Measurements from ENCODE around the gene TMEM121. TPM values are rescaled to one million over a fixed set of nuclear protein-coding genes. Genes with fewer than 3 reads are reported as not detected.

Gene TMEM121
- total and polyA plus RNA-seq, 10 of the 15 experiments (the other 5 are each of a cell fraction or from before 2014, with no cell fraction given) = 0.04 to 4.9 (median 1.2) TPM; not detected in 2

DNA sequence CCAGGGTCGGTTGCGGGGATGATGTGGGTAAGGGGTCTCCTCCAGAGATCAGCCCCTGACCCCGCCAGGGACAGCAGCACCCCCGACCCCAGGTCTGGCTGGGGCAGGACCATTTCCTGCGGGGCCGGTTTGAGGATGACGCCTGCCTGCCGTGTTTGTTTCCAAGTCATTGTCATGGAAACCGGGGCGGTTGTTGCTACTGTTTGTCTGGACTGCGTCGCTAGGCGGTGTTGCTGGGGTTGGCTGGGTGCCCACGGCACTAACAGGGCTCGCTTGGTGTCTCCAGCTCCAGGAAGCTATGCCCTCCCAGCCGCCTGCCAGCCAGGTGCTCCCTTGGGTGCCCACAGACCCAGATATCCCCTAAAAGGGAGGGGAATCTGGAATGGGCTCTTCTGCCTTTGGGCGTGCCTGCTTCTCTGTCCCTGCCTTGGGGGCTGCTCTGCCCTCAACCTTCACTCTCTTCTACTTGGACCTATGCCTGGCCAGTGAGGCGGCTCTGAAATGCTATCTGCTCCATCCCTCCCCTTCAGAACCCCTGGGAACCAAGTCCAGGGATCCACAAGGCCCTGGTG lies 44.4 kb upstream of the TMEM121 start:
- Histone ChIP-seq H3K79me2 (ENCODE audit: control insufficient read depth, insufficient read depth, low read length) (no peaks in the 10 kb centered on the region), H3K4me1 (ENCODE audit: control insufficient read depth, insufficient read depth, low read length) (peaks cover 30% of the 10 kb centered on the region), H3K9ac (ENCODE audit: control insufficient read depth, insufficient read depth, low read length) (no peak overlapping the region), H3K27ac (ENCODE audit: control insufficient read depth, insufficient read depth) (no peak overlapping the region), H3K36me3 (ENCODE audit: control insufficient read depth in 2 of 2, insufficient read depth in 2 of 2, low read length in 1 of 2) (no peaks in the 10 kb centered on the region), H4K20me1 (ENCODE audit: control insufficient read depth, insufficient read depth) (no peaks in the 10 kb centered on the region), H2AFZ (ENCODE audit: control insufficient read depth, low read depth, low read length) (peak overlapping the region; percentile 19), H3K4me3 (no peak overlapping the region; the same call in 1 of the 2 replicates), H3K27me3 (replicated peaks in 1 of 2; ENCODE audit: control insufficient read depth in 2 of 2, insufficient read depth in 2 of 2, low read length in 1 of 2) (peaks cover 0 to 2% of the 10 kb centered on the region in 2 experiments; a peak in 3 of 4 replicates), H3K9me3 (replicated peaks; ENCODE audit: control insufficient read depth, insufficient read depth, low read length) (no peaks in the 10 kb centered on the region), H3K4me2 (ENCODE audit: control insufficient read depth, insufficient read depth) (peak overlapping the region; percentile 77)
- SMC1A ChIA-PET (ENCODE audit: uncharacterized antibody, unreplicated experiment) = interaction anchor here (2.4 kb wide), 1 partner anchor 8 kb away, joined by 39 read pairs; the partner anchor contains the start of gene TEDC1
- CTCF ChIA-PET = interaction anchor here (0.7 to 2.9 kb wide), 9 partner anchors 9 to 112 kb away, joined by 3 to 103 read pairs (median 7); partner anchors contain the start of gene TEDC1
- POLR2A ChIA-PET = interaction anchor here (0.6 to 2.2 kb wide), 3 partner anchors 8 to 83 kb away, joined by 3 to 23 read pairs (median 3); no protein-coding TSS in a partner anchor
- RAD21 ChIA-PET (ENCODE audit: unreplicated experiment) = interaction anchor here (0.7 to 2.3 kb wide), 5 partner anchors 8 to 115 kb away, joined by 3 to 74 read pairs (median 3); no protein-coding TSS in a partner anchor
- peak; percentile 95 for FAIRE-seq
- BruUV-seq (replicated peaks) = no TSS peak
- under 1% methylated on average over 18 of the region's 18 CpGs for WGBS (ENCODE audit: insufficient coverage, insufficient replicate concordance, low lambda C conversion rate, missing lambda C conversion rate)
- intact Hi-C loops (cut with micrococcal nuclease; ENCODE audit: unreplicated experiment) (loop anchor here (1.0 to 10.0 kb wide), 2 partner anchors 7 to 417 kb away; partner anchors contain the start of gene GPR132), in situ Hi-C loops (cut with MboI) (no loop called here)
- DNase-seq (ENCODE audit: low read depth, low spot score) = peak; percentile 62
- peak; percentile 69 for ATAC-seq
- TF ChIP-seq POU2F2 (IDR thresholded peaks at IDR 0.05; ENCODE audit: borderline replicate concordance, low read depth, low read length) (no peak), EGR1 (IDR thresholded peaks at IDR 0.05; ENCODE audit: borderline replicate concordance in 1 of 2, low read depth in 2 of 2, low read length in 2 of 2) (no peak), NRF1 (conservative IDR thresholded peaks at IDR 0.05; ENCODE audit: low read depth, low read length) (no peak), YY1 (IDR thresholded peaks at IDR 0.05; ENCODE audit: low read depth, low read length) (no peak), SMAD1 (IDR thresholded peaks at IDR 0.05; ENCODE audit: low read depth, partially characterized antibody) (peak; percentile 92), MEF2B (IDR thresholded peaks at IDR 0.05; ENCODE audit: partially characterized antibody, poor library complexity, severe bottlenecking) (peak; percentile 72), JUND (IDR thresholded peaks at IDR 0.05; ENCODE audit: low read depth, low read length) (no peak), ZNF217 (IDR thresholded peaks at IDR 0.05) (no peak), MYB (IDR thresholded peaks at IDR 0.05; ENCODE audit: borderline replicate concordance, low read depth, low read length) (0 out of 2 replicates have a peak, but pooled peaks have one; percentile 23), TCF3 (IDR thresholded peaks at IDR 0.05; ENCODE audit: borderline replicate concordance, insufficient read depth, low read depth, low read length) (0 out of 2 replicates have a peak, but pooled peaks have one; percentile 16), TCF7 (IDR thresholded peaks at IDR 0.05; ENCODE audit: borderline replicate concordance) (no peak)
- TF ChIP-seq, protein P1, sequence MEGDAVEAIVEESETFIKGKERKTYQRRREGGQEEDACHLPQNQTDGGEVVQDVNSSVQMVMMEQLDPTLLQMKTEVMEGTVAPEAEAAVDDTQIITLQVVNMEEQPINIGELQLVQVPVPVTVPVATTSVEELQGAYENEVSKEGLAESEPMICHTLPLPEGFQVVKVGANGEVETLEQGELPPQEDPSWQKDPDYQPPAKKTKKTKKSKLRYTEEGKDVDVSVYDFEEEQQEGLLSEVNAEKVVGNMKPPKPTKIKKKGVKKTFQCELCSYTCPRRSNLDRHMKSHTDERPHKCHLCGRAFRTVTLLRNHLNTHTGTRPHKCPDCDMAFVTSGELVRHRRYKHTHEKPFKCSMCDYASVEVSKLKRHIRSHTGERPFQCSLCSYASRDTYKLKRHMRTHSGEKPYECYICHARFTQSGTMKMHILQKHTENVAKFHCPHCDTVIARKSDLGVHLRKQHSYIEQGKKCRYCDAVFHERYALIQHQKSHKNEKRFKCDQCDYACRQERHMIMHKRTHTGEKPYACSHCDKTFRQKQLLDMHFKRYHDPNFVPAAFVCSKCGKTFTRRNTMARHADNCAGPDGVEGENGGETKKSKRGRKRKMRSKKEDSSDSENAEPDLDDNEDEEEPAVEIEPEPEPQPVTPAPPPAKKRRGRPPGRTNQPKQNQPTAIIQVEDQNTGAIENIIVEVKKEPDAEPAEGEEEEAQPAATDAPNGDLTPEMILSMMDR (IDR thresholded peaks at IDR 0.05 in 2 of 3, conservative IDR thresholded peaks at IDR 0.05 in 1 of 3; ENCODE audit: control insufficient read depth in 2 of 3, extremely low read depth in 1 of 3, insufficient read depth in 1 of 3, low read depth in 3 of 3, low read length in 3 of 3) = peak in 2 of 3 experiments; percentile 13 to 46; a peak in 1 of 6 replicates
- TF ChIP-seq, protein P2, sequence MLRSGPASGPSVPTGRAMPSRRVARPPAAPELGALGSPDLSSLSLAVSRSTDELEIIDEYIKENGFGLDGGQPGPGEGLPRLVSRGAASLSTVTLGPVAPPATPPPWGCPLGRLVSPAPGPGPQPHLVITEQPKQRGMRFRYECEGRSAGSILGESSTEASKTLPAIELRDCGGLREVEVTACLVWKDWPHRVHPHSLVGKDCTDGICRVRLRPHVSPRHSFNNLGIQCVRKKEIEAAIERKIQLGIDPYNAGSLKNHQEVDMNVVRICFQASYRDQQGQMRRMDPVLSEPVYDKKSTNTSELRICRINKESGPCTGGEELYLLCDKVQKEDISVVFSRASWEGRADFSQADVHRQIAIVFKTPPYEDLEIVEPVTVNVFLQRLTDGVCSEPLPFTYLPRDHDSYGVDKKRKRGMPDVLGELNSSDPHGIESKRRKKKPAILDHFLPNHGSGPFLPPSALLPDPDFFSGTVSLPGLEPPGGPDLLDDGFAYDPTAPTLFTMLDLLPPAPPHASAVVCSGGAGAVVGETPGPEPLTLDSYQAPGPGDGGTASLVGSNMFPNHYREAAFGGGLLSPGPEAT (IDR thresholded peaks at IDR 0.05; ENCODE audit: low read depth) = peak; percentile 11; the same call in 1 of the 2 replicates
- TF ChIP-seq, protein P3, sequence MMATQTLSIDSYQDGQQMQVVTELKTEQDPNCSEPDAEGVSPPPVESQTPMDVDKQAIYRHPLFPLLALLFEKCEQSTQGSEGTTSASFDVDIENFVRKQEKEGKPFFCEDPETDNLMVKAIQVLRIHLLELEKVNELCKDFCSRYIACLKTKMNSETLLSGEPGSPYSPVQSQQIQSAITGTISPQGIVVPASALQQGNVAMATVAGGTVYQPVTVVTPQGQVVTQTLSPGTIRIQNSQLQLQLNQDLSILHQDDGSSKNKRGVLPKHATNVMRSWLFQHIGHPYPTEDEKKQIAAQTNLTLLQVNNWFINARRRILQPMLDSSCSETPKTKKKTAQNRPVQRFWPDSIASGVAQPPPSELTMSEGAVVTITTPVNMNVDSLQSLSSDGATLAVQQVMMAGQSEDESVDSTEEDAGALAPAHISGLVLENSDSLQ (IDR thresholded peaks at IDR 0.05) = peak; percentile 44; the same call in 1 of the 2 replicates
- TF ChIP-seq, protein P4, sequence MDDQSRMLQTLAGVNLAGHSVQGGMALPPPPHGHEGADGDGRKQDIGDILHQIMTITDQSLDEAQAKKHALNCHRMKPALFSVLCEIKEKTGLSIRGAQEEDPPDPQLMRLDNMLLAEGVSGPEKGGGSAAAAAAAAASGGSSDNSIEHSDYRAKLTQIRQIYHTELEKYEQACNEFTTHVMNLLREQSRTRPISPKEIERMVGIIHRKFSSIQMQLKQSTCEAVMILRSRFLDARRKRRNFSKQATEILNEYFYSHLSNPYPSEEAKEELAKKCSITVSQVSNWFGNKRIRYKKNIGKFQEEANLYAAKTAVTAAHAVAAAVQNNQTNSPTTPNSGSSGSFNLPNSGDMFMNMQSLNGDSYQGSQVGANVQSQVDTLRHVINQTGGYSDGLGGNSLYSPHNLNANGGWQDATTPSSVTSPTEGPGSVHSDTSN (IDR thresholded peaks at IDR 0.05; ENCODE audit: insufficient replicate concordance, low read depth, low read length) = peak; percentile 55

Measured in GM12878 (cell line).